ENCODE results near the gene MMP15.
"Not testable (repeated sequence)": the region's sequence is repeated elsewhere in the genome, so short reads cannot be mapped to it uniquely, and the experiment has no call there.

Gene MMP15

DNA sequence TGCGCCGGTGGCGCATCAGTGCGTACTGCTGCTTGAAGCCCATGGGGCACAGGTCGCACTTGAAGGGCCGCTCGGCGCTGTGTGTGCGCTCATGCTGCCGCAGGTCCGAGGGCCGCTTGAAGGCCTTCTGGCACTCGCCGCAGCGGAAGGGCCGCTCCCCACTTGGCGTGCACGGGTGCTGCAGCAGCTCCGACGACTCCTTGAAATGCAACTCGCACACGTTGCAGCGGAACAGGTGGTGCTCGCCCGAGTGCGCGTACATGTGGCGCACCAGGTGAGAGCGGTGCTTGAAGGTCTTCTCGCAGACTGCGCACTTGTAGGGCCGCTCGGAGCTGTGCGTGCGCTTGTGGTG is 28.4 kb upstream of the MMP15 start:
- no peak for DNase-seq

DNA sequence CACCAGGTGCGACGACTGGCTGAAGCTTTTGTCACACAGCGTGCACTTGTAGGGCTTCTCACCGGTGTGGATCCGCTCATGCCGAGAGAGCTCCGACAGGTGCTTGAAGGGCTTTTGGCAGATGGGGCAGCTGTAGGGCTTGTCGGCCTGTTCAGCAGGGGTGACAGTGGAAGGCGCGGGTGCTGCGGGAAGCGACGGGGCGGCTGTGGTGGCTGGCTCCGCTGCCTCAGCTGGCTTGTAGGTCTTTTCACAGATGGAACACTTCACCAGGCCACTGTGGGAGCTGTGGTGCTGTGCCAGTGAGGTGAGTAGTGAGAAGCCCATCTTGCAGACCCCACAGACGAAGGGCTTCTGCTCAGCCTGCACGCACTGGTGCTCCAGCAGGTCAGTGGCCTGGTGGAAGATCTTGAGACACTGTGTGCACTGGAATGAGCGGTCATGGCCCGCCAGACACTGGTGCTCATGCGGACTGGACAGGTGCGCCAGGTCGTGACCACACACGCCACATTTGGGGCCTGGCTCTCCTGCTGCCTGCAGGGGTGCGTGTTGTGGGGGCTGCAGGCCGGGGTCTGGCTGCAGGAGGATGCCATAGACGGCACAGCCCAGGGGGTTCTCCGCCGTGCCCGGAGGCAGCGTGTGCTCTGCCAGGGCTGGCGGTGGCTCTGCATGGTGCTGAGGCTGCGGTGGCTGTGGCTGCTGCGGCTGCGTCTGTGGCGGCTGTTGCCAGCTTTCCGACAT is 27.9 kb upstream of the MMP15 start:
- DNase-seq: no peak

- no peak for DNase-seq
Measured at GRCh38 chr16:57998486-57998885, 27.1 kb upstream of the MMP15 start.

DNA sequence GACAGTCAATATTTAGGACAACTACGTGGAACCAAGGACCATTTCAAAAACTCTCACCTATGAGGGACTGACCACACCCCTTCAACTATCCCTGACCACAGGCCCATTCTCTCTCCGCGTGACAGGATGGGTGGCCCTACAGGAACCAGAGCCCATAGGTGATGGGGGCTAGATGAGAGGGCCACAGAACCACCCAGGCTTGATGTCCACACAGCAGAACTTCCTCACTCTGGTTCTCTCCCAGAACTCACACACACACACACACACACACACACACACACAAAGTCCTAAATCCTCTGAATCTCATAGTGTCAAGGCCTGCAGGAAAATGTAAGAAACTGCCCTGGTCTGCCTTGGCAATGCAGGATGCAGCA is 26.6 kb upstream of the MMP15 start:
- DNase-seq: no peak

DNA sequence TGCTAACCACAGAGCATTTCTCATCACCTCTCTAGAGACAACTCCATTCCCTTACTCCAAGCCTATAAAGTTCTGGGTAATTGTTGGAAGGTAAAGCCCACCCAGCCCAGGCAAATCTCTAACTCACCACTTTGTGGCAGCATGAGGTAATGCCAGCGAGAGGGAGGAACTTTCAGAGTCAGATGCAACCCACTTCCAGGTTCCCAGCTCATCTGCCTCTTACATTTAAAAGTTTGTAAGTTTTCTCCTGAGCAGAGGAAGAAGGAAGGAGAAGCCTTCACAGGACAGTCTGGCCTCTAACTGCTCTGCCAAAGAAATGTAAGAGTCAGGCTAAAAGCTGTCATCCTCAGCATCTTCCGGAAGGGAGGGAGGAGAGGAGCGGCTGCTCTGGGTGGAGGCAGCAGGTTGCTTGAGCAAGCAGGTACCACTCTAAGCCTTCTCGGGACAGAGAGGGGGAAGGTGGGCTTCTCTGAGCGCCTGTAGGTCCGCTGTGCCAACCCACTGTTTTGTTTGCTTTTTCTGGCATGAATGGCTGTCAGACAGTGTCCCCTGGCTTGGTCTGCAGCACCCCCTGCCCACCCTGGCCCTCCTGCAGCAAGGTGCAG is 26.1 kb upstream of the MMP15 start:
- no peak for DNase-seq

GRCh38 chr16:57999971-58000705 is 25.4 kb upstream of the MMP15 start, which contains the start of gene ZNF319:
Gene ZNF319 (minus strand): TSS chr16:58000672. CDS start chr16:57998265, 2,407 bp downstream.
- DNase-seq: no peak

GRCh38 chr16:58000706-58001676 is 24.6 kb upstream of the MMP15 start, which contains the start of gene USB1:
Gene USB1 (plus strand): TSS chr16:58001407. CDS start chr16:58001484, 77 bp downstream.
- peak; percentile 36 for DNase-seq

GRCh38 chr16:58001781-58002415 is 23.7 kb upstream of the MMP15 start:
- DNase-seq: no peak

GRCh38 chr16:58002416-58002800 is 23.1 kb upstream of the MMP15 start:
- no peak for DNase-seq

GRCh38 chr16:58002936-58003335 is 22.6 kb upstream of the MMP15 start:
- no peak for DNase-seq

GRCh38 chr16:58004736-58005135 is 20.8 kb upstream of the MMP15 start:
- not testable (repeated sequence) for DNase-seq

GRCh38 chr16:58009856-58010416 is 15.6 kb upstream of the MMP15 start:
- DNase-seq: no peak

GRCh38 chr16:58010886-58011285 is 14.7 kb upstream of the MMP15 start:
- DNase-seq: no peak

DNA sequence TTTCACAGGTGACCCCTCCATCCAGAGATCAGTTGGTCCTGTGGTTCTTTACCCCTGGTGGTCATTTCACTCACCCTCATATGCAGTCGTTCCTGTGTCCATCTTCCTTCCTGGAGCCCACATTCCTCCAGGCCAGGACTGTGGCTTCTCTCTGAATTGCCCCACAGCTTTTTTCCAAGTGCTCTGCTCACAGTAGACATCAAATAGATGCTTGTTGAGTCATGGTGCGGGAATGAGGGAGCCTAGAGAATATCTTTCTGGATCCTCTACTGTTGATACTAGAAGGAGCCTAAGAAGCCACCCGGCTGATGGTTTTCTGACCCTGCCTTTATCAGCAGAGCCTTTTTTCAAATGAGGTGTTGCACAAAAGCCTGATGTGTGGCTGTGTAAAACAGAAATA is 13.9 kb upstream of the MMP15 start:
- DNase-seq: no peak

DNA sequence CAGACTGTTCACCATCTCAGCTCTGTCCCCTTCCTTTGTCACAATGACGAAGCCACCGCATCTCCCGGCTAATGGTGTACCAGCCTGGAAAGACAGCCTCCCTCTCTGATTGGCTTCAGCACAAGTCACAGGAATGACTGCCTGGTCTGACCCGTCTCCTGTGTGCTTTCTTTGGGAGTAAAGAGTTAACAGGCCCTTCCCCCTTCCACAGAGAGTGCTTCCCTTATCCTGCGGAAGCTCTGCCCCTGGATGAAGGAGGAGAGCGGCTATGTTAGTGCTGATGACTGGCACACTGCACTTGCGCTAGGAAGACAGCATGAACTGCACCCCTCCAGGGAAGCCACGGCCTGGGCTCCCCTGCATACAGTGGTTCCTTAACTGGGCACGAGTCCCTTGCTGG is 13.1 kb upstream of the MMP15 start:
- no peak for DNase-seq

DNA sequence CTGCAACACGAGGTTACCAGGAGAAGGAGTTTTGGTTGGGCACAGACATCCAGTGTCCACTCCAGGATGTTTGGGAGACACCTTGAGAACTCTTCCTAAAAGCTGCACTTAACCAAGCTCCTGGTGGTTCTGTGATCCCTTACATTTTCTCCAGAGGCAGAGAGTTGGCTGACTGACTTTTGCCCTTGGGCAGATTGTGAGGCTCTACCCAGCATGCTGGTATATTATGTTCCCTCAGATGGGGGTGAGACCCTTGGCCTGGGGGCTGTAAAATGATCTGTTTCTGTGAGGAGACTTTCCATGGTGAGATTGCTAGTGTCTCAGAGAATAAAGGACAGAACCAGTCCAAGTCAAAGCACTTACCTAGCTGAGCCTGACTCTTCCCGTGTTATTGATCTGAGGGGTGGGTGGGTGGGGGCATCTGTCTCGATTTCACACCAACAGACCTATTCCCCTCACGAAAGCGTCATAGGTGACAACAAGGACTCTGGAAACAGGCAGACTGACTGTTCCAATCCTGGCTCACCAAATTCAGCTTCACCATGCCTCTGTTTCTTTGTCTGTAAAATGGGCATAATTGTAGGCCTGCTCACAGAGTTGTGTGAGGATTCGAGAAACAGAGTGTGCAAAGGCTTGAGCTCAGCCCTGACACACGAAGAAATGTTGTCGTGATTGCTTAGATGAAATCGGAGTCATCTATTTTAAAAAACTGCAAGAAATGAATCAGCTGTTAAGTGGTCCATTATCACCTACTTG is 12.2 kb upstream of the MMP15 start:
- no peak for DNase-seq

DNA sequence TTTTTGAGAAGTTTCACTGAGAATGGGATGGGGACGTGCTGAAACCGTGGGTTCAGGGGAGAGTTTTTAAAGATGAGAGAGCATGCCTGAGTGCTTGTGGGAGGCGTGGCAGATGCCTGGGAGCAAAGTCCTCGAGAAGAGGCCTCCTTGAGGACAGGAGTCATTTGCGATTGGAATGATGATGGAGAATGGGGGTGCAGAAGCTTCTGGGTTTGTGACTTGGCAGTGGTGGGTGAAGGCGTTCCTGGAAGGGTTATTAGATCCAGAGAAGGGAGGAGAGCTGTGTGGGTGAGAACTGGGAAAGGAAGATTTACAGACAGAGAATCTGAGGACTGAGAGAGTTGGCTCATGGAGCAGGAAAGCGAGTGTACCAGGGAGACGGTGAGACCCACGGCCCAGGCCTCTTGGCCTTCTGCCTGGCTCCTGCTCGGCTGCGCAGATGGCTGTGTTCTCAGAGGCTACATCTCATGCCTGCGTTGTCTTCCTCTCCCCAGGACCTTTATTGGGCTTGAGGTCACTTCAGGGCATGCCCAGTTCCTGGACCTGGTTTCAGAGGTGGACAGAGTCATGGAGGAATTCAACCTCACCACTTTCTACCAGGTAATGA is 8.6 kb upstream of the MMP15 start:
- no peak for DNase-seq

DNA sequence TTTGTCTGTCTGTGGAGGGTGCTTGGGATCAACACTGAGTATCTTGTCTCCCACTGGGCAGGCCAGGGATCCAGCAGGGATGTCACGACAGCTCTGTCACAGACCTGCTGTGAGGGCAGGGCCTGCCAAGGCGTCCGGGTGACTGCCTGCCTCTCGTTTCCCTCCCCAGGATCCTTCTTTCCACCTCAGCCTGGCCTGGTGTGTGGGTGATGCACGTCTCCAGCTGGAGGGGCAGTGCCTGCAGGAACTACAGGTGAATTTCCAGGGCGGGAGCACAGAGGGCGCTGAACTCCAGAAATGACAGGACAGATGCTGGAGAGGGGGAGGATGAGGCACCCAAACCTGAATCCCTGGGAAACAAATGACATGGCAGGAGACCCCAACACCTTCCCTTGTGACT is 6.8 kb upstream of the MMP15 start:
- DNase-seq: no peak

GRCh38 chr16:58019866-58020538 is 5.6 kb upstream of the MMP15 start:
- DNase-seq: no peak

Measured in DMS79 treated with DMSO at 0.1 percent for 48 hours (cell line).